GM23338 (cell line): ENCODE measurements around the gene NFATC1.

Source experiments
- CREB1 ChIP-seq: fragments of 250-450 bp; sonication (Bioruptor Pico); IDR thresholded peaks from 2 replicates; pipeline ENCODE4 v1.5.0; 2020; ENCODE audit warnings: low read depth, mild to moderate bottlenecking, moderate library complexity
- ETS1 ChIP-seq: IDR thresholded peaks from 2 replicates; pipeline ENCODE4 v1.6.1; 2016; ENCODE audit warnings: antibody characterized with exemption
- EZH2 ChIP-seq: fragments of 200-600 bp; sonication (generic); IDR thresholded peaks from one replicate; pipeline ENCODE4 v1.8.0; 2017; ENCODE audit warnings: antibody characterized with exemption, mild to moderate bottlenecking, low read depth; ENCODE audit not compliant: unreplicated experiment
- EZH2phosphoT487 ChIP-seq: fragments of 200-600 bp; sonication (generic); IDR thresholded peaks from one replicate; pipeline ENCODE4 v1.8.1; 2018; ENCODE audit warnings: antibody characterized with exemption; ENCODE audit not compliant: unreplicated experiment
- JUNB ChIP-seq: IDR thresholded peaks from one replicate; pipeline ENCODE4 v1.6.1; 2016; ENCODE audit warnings: antibody characterized with exemption; ENCODE audit not compliant: unreplicated experiment
- NANOG ChIP-seq: IDR thresholded peaks from 2 replicates; pipeline ENCODE4 v1.6.1; 2016; ENCODE audit warnings: antibody characterized with exemption, borderline replicate concordance
- POLR2AphosphoS5 ChIP-seq: IDR thresholded peaks from 2 replicates; pipeline ENCODE4 v1.6.1; 2016; ENCODE audit warnings: antibody characterized with exemption, low read depth
- REST ChIP-seq: IDR thresholded peaks from one replicate; pipeline ENCODE4 v1.6.1; 2018; ENCODE audit warnings: antibody characterized with exemption; ENCODE audit not compliant: unreplicated experiment
- ZNF114 ChIP-seq: fragments of 250-450 bp; sonication (Bioruptor Pico); IDR thresholded peaks from 2 replicates; pipeline ENCODE4 v1.5.0; 2020; ENCODE audit warnings: mild to moderate bottlenecking, moderate library complexity
- ZNF331 ChIP-seq: fragments of 250-450 bp; sonication (Bioruptor Pico); IDR thresholded peaks from 2 replicates; pipeline ENCODE4 v1.5.0; 2020; ENCODE audit warnings: low read depth, mild to moderate bottlenecking, moderate library complexity
- TF ChIP-seq, protein P1 (sequence below), 2 experiments: fragments of 200-600 bp in 1 of 2; sonication (generic) in 1 of 2; conservative IDR thresholded peaks; 2 replicates each; pipeline versions ENCODE4 v1.5.1 to v1.6.1; 2016 to 2017; ENCODE audit warnings: antibody characterized with exemption in 2 of 2, low read depth in 2 of 2, mild to moderate bottlenecking in 2 of 2, moderate library complexity in 1 of 2

DNA sequence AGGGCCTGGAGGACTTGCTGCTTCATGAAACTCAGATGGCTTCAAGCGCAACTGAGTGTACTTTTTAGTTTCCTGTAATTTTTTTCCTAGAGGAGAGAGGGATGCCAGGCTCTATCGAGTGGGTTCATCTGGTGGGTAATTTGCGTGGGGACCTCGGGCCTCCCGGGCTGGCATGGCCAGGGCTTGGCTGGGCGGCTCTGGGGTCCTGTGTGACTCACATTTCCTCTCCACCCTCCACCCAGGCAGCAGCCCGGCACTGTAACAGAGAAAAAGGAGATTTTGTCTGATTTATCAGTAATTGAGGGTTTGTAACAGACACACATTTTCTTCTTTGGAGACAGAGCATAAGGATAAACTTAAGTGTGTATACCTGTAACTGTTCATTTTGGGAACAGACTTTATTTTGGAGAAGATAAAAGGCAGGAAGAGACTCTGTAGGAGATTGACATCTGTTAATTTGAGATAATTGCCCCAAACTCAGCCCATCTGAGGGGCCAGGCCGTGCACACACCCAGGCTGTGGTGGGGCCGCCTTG is 64.3 kb downstream of the NFATC1 start:
- no peak for TF ChIP-seq EZH2
- TF ChIP-seq, protein P1, sequence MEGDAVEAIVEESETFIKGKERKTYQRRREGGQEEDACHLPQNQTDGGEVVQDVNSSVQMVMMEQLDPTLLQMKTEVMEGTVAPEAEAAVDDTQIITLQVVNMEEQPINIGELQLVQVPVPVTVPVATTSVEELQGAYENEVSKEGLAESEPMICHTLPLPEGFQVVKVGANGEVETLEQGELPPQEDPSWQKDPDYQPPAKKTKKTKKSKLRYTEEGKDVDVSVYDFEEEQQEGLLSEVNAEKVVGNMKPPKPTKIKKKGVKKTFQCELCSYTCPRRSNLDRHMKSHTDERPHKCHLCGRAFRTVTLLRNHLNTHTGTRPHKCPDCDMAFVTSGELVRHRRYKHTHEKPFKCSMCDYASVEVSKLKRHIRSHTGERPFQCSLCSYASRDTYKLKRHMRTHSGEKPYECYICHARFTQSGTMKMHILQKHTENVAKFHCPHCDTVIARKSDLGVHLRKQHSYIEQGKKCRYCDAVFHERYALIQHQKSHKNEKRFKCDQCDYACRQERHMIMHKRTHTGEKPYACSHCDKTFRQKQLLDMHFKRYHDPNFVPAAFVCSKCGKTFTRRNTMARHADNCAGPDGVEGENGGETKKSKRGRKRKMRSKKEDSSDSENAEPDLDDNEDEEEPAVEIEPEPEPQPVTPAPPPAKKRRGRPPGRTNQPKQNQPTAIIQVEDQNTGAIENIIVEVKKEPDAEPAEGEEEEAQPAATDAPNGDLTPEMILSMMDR (conservative IDR thresholded peaks at IDR 0.05; ENCODE audit: low read depth in 2 of 2), result no peak
- TF ChIP-seq POLR2AphosphoS5, result no peak
- TF ChIP-seq EZH2phosphoT487, result no peak
- no peak for TF ChIP-seq REST
- TF ChIP-seq CREB1, result no peak
- no peak for TF ChIP-seq ZNF114 (CRISPR knock-in tag)
- TF ChIP-seq ETS1, result no peak
- no peak for TF ChIP-seq JUNB
- no peak for TF ChIP-seq NANOG
- no peak for TF ChIP-seq ZNF331 (CRISPR knock-in tag)
